Stimulated activated CD8-positive, alpha-beta memory T cell treated with anti-CD3 and anti-CD28 coated beads, Interleukin-12 subunit alpha, Interleukin-12 subunit beta, amount 100 ng/mL, for 24 hours (primary cell): Measurements from ENCODE around the gene HDAC7.
"Not testable (repeated sequence)": the region's sequence is repeated elsewhere in the genome, so short reads cannot be mapped to it uniquely, and the experiment has no call there.

ENCODE experiments used
- DNase-seq: peaks from one replicate; pipeline ENCODE4 v3.0.0-alpha.2; 2020; ENCODE audit errors: extremely low read depth

HDAC7 gene

GRCh38 chr12:47849261-47849660, 29.6 kb upstream of the HDAC7 start:
- no peak for DNase-seq

DNA sequence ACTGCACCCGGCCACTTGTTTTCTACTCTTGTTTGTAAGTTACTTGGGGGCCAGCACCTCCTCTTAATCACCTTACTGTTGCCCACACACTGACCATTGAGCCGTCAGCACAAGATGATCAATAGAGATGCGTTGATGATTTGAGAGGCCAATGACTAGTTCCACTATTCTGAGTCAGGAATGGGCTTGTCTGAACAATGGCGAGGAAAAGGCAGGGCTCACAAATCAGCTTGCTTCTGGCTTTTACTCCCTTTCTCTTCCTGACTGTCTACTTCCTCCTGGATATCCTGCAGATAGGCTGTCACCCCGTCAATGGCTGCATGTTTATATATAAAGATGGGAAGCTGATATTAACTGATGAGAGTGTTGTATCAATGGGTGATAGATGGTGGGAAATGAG, 29.1 kb upstream of the HDAC7 start:
- DNase-seq: no peak

GRCh38 chr12:47846294-47846996, 26.7 kb upstream of the HDAC7 start:
- DNase-seq: no peak

DNA sequence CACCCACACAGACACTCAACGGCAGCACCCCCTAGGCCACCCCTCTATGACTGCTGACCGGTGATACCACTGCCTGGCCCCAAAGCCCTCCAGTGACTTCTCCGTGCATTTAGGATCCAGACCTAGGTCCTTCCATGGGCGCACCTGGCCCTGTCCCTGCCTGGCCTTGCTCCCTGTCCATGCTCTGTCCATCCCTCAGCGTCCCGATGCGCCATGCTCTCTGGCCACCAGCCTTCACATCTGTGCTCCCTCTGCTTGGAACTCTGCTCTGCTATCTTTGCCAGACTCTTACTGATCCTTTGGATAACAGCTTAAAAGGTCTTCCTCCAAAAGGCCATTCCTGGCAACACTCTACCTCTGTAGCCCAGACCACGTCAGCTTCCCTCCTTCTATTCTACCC, 25.4 kb upstream of the HDAC7 start:
- DNase-seq: no peak

- DNase-seq: no peak
These were observed 24.7 kb upstream of the HDAC7 start for GRCh38 chr12:47844264-47845019.

- DNase-seq: no peak
These were observed 23.7 kb upstream of the HDAC7 start for GRCh38 chr12:47843226-47843980.

DNA sequence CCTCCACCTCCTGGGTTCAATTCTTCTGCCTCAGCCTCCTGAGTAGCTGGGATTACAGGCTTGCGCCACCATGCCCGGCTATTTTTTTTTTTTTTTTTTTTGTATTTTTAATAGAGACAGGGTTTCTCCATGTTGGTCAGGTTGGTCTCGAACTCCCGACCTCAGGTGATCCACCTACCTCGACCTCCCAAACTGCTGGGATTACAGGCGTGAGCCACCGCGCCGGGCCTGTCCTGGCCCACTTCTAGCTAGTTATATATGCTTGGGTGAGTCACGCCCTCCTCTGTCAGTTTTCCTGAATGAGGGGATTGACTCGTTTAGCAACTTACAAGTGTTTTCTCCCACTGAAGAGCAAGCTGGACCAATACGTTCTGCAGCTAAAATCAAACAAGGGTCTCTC, 22.8 kb upstream of the HDAC7 start:
- DNase-seq: not testable (repeated sequence)

- DNase-seq: no peak
These were observed 22.2 kb upstream of the HDAC7 start for GRCh38 chr12:47841910-47842309.

- no peak for DNase-seq
These were observed 21.8 kb upstream of the HDAC7 start for GRCh38 chr12:47841501-47841900.

DNA sequence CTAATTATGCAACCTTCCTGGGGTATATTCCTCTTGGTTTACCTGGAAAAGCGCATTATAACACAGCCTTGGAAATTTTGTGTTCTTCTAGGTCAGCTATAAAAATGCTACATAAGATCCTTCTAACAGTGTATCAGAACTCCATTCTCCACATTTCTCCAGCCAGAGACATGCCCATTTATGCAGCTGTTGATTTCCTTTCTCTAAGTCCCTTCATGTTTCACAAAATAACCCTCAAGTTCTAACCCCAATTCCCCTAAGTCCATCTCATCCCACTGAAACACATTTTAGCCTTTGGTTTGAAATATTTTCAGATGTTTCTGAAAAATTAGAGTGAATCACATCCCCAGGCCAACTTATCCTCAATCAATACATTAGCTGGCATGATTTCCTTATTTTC, 20.9 kb upstream of the HDAC7 start:
- DNase-seq: no peak

DNA sequence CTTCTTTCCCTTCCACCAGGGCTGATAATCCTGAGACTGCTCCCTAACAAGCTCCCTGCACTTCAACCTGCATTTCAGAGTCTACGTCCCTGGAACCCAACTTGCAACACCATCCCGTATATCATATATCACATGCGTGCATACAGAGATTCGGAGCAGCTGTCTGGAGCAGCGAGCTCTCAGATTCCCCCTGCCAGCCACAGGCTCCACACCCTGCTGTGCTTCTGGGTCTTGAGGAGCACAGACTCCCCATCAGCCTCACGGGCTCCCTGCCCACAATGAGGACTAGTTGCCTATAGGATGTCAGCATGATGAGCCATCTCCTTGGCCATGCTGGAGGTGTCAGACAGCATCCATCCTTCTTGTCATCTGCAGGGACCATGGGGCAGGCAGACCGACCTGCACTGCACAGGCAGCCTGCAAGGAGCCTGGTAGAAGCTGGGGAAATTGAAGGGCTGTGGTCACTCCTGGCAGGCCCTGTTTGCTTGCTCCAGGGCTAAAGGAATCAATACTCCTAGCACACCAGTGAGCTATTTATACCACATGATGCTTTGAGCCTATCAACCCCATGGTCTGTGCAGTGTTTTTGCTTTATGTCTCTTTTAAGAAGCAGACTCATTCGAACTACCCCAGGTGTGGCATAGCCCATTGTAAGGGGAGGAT, 19.6 kb upstream of the HDAC7 start:
- DNase-seq: no peak

- DNase-seq: no peak
These were observed 18.7 kb upstream of the HDAC7 start for GRCh38 chr12:47838286-47838931.

DNA sequence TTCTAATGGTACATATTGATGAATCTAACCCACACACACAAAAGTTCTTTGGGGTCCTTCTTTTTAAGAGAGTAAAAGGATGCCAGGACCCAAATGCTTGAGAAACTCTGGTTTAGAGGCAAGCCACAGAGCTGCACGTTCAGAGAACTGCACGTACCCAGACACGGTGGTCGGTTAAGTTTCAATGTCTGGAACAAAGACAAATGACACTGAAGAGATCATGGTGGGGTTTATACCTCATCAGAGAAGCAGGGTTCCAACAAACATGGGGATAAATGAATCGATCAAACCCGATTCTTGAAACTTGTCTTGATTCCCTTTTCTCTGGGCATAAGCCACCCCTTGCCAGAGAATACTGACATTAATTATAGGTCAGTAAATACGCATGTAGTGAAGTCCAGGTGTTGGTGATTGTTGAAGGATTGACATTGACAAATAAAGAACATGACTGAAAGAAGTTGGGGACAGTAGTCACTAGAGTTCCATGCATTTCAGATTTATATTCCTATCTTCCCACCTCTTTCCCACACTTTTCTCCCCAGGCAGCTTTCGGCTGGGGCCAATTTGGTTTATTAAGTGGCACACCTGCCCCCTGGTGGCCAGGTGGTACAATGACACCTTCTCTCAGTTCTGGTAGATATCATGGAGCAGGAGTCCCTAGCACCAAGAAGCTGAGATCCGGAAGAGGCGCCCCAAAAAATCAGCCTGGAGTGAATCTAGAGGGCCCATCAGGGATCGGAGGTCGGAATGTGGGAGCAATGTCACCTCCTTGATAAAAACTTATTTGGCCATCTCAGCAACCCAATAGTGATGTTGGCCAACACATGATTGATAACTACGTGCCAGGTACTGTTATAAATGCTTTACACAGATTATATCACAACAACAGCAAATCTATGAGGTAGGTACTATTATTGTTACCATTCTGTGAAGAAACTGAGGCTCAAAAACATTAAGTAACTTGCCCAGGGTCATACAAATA, 17.8 kb upstream of the HDAC7 start:
- no peak for DNase-seq

- no peak for DNase-seq
These were observed 16.1 kb upstream of the HDAC7 start for GRCh38 chr12:47835831-47836155.

DNA sequence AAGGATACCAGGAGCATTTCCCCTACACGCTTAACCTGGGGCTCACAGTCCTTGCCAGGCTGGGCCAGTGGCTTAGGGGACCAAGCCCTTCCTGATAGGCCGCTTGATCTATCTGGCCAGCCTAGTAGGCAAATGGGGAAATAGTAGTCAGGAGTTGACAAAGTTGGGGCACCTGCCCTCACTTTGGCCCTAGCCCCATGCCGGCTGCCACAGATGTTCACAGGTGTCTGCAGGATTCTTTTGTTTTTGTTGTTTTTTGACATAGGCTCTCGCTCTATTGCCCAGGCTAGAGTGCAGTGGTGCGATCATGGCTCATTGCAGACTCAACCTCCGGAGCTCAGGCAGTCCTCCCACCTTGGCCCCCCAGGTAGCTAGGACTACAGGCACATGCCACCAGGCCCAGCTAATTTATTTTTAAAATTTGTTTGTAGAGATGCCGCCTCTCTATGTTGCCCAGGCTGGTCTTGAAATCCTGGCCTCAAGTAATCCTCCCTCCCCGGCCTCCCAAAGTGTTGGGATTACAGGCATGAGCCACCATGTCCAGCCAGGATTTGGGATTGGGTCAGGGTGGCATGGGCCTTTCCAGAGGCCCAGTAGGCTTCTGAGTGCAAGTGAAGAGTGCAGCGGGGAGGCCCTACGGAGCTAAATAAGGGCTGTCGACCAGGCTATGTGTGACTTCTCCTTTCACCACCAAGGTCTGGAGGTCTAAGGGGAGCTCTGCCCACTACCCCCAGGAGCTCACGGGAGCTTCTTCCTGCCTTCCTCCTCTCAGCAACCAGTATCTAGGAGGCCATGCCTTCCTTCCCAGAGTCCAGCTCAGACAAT, 15.5 kb upstream of the HDAC7 start:
- no peak for DNase-seq

DNA sequence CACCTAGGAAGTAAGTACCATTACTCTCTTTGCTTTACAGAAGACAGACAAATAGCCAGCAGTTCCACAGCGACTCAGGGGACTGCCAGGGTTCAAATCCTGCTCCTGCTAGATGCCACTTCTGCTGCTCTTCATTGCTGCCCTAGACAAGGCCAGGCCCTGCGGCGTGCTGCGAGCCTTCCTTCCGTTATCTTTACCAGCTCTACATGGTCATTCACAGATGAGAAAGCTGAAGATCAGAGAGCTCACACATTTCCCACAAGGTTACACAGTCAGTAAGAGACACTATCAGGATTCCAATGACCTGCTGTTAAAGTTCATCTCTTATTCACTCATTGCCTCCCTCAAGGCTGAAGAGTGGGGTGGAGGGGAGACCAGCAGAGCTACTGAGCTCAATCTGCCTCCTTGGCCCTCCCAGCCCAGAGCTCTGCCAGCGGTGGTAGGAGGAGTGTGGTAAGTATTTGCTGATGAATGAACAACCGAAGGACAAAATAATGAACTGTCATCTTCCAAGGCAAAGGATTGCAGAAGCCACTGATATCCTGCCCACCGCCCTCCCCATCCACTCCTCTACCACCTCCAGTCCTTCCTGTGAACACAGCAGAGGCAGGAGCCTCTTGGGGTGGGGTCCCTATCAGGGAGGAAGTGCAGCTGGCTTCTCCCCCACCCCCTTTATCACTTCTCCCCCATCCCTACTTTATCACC, 14.6 kb upstream of the HDAC7 start:
- no peak for DNase-seq

GRCh38 chr12:47833591-47834012, 13.9 kb upstream of the HDAC7 start:
- no peak for DNase-seq

DNA sequence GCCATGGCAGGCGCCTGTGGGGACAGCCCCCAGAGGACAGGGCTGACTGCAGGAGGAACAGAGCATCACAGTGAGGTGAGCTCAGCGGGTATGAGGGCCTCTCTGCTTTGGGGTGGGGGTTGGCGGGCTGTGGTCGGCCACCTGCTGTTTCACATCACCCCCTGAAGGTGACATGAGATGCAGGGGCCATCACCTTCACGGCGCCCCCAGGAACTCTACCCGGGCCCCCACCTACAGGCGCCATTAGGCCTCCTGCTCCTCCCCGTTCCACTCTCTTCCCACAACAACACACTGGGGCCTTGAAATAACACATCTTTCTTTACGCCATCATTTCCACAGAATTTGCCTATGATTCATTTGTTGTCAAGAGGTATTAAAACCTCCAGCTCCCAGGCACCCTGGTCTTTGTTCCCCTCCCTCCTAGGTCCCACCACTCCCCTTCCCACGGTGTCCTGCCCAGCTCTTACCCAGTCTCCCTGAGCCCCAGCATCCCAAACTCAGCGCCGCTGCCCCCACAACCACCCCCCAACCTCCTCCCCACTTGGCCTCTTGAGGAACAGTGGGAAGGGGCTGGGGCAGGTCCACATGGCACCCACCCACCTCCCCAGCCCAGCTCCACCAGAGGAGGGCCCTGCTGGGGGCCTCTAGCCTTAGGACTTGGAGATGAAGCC, 12.7 kb upstream of the HDAC7 start:
- DNase-seq: no peak

DNA sequence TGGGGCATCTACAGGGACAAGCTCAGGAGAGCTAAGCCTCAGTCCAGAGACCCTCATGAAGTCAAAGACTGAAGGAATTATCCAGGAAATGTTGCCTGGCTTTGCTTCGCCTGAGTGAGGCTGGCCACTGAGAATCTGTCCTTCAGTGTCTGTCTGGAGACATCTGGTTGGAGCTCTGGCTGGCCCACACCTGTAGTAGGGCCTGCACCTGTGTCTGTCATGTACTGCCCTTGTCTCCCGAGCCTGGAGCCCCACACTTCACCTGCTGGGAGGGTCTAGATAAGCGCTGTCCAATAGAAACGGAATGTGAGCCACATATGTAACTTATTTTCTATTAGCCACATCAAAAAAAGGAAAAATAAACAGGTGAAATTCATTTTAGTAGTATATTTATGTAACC, 9.9 kb upstream of the HDAC7 start:
- DNase-seq: no peak
